HEK293 (cell line): ENCODE results near the gene OTOP3.

Experiments
- CTCF ChIA-PET: fragments of 350-600 bp; formaldehyde crosslinking; extraction: SDS; loops from one replicate; lab custom pipeline; 2021; ENCODE audit warnings: antibody characterized with exemption; lab: Yijun Ruan, JAX
- POLR2A ChIA-PET: fragments of 300-600 bp; formaldehyde crosslinking; extraction: SDS; loops from one replicate; lab custom pipeline; 2020; ENCODE audit warnings: antibody characterized with exemption, inconsistent platforms; lab: Yijun Ruan, JAX
- H3K27ac ChIP-seq: fragments of 200-500 bp; sonication (Bioruptor generic); 2 replicates; pipeline ENCODE4 v1.5.1; 2014; ENCODE audit warnings: low read depth, low read length, control low read depth, inconsistent platforms; ENCODE audit errors: extremely low read depth
- H3K36me3 ChIP-seq, 2 experiments: fragments of 200-500 bp in 1 of 2; sonication (Bioruptor generic) in 1 of 2; 1 replicate in 1 of 2; 2 replicates in 1 of 2; pipeline ENCODE4 v1.5.1; 2014 to 2017; ENCODE audit warnings: inconsistent platforms in 2 of 2, low read length in 2 of 2; ENCODE audit not compliant: control insufficient read depth in 2 of 2, insufficient read depth in 1 of 2
- H3K4me1 ChIP-seq: fragments of 200-500 bp; sonication (Bioruptor generic); 2 replicates; pipeline ENCODE4 v1.5.1; 2014; ENCODE audit warnings: mild to moderate bottlenecking, low read length, inconsistent platforms; ENCODE audit not compliant: control insufficient read depth, insufficient read depth
- H3K4me3 ChIP-seq: 2 replicates; pipeline ENCODE4 v1.5.1; 2011; ENCODE audit warnings: low read depth, mild to moderate bottlenecking, control low read depth, low read length, moderate library complexity
- H3K9me3 ChIP-seq: fragments of 200-500 bp; sonication (Bioruptor generic); 2 replicates; pipeline ENCODE4 v1.5.1; 2014; ENCODE audit warnings: low read depth, low read length, inconsistent platforms; ENCODE audit not compliant: control insufficient read depth, insufficient read depth
- EGR2 ChIP-seq: fragments of 450-650 bp; formaldehyde crosslinking; IDR thresholded peaks from 2 replicates; pipeline ENCODE4 v1.5.1; 2016; ENCODE audit warnings: low read depth, missing biosample characterization, missing genetic modification characterization
- KLF1 ChIP-seq: fragments of 450-650 bp; formaldehyde crosslinking; IDR thresholded peaks from 2 replicates; pipeline ENCODE4 v1.5.1; 2016; ENCODE audit warnings: missing biosample characterization, missing genetic modification characterization
- KLF8 ChIP-seq: fragments of 450-650 bp; formaldehyde crosslinking; IDR thresholded peaks from 2 replicates; pipeline ENCODE4 v1.5.1; 2016; ENCODE audit warnings: missing biosample characterization, missing genetic modification characterization
- KLF9 ChIP-seq: fragments of 450-650 bp; formaldehyde crosslinking; IDR thresholded peaks from 2 replicates; pipeline ENCODE4 v1.5.1; 2016; ENCODE audit warnings: missing biosample characterization, missing genetic modification characterization, low read depth
- MZF1 ChIP-seq: fragments of 450-650 bp; formaldehyde crosslinking; IDR thresholded peaks from 2 replicates; pipeline ENCODE4 v1.5.1; 2017; ENCODE audit warnings: missing biosample characterization, missing genetic modification characterization, borderline replicate concordance
- SCRT1 ChIP-seq: fragments of 450-650 bp; formaldehyde crosslinking; IDR thresholded peaks from 2 replicates; pipeline ENCODE4 v1.5.1; 2016; ENCODE audit warnings: missing biosample characterization, missing genetic modification characterization, borderline replicate concordance
- SCRT2 ChIP-seq: fragments of 450-650 bp; formaldehyde crosslinking; IDR thresholded peaks from 2 replicates; pipeline ENCODE4 v1.5.1; 2016; ENCODE audit warnings: missing biosample characterization, missing genetic modification characterization
- SP3 ChIP-seq: fragments of 450-650 bp; formaldehyde crosslinking; IDR thresholded peaks from 2 replicates; pipeline ENCODE4 v1.5.1; 2016; ENCODE audit warnings: missing biosample characterization, missing genetic modification characterization
- ZNF223 ChIP-seq: fragments of 450-650 bp; formaldehyde crosslinking; IDR thresholded peaks from 2 replicates; pipeline ENCODE4 v1.5.1; 2016; ENCODE audit warnings: missing biosample characterization, missing genetic modification characterization
- ZNF514 ChIP-seq: fragments of 450-650 bp; formaldehyde crosslinking; IDR thresholded peaks from 2 replicates; pipeline ENCODE4 v1.5.1; 2016; ENCODE audit warnings: missing biosample characterization, missing genetic modification characterization
- ZNF571 ChIP-seq: fragments of 450-650 bp; formaldehyde crosslinking; IDR thresholded peaks from 2 replicates; pipeline ENCODE4 v1.5.0; 2017; ENCODE audit warnings: missing biosample characterization, missing genetic modification characterization
- ZNF837 ChIP-seq: fragments of 450-650 bp; formaldehyde crosslinking; IDR thresholded peaks from 2 replicates; pipeline ENCODE4 v1.5.1; 2016; ENCODE audit warnings: missing biosample characterization, missing genetic modification characterization
- TF ChIP-seq, protein P1 (sequence below): fragments of 450-650 bp; formaldehyde crosslinking; conservative IDR thresholded peaks from 2 replicates; pipeline ENCODE4 v1.5.1; 2016; ENCODE audit warnings: low read depth, missing biosample characterization, missing genetic modification characterization
- TF ChIP-seq, protein P2 (sequence below): fragments of 450-650 bp; formaldehyde crosslinking; IDR thresholded peaks from 2 replicates; pipeline ENCODE4 v1.5.1; 2017; ENCODE audit warnings: missing biosample characterization, mild to moderate bottlenecking, missing genetic modification characterization, moderate library complexity

The OTOP3 gene

GRCh38 chr17:74951680-74952421, 16.2 kb downstream of the OTOP3 start:
- Histone ChIP-seq H3K36me3 (peaks cover 0 to 11% of the 10 kb centered on the region in 2 experiments; a peak in 2 of 3 replicates), H3K4me1 (no peaks in the 10 kb centered on the region), H3K9me3 (no peaks in the 10 kb centered on the region), H3K27ac (no peak overlapping the region)
- CTCF ChIA-PET, result interaction anchor here (0.8 to 10.3 kb wide), 3 partner anchors 7 to 90 kb away, joined by 4 to 100 read pairs (median 4); no protein-coding TSS in a partner anchor
- POLR2A ChIA-PET, result interaction anchor here (0.9 kb wide), 1 partner anchor 79 kb away, joined by 3 read pairs; the partner anchor contains the start of gene FDXR
- 0 out of 2 replicates have a peak, but pooled peaks have one; percentile 22 for TF ChIP-seq EGR2 (tag by site-specific recombination)
- 0 out of 2 replicates have a peak, but pooled peaks have one; percentile 29 for TF ChIP-seq SCRT2
- peak; percentile 50; the same call in 1 of the 2 replicates for TF ChIP-seq KLF9
- peak; percentile 62; the same call in 1 of the 2 replicates for TF ChIP-seq KLF8 (tag by site-specific recombination)
- TF ChIP-seq MZF1, result no peak
- TF ChIP-seq, protein P1, sequence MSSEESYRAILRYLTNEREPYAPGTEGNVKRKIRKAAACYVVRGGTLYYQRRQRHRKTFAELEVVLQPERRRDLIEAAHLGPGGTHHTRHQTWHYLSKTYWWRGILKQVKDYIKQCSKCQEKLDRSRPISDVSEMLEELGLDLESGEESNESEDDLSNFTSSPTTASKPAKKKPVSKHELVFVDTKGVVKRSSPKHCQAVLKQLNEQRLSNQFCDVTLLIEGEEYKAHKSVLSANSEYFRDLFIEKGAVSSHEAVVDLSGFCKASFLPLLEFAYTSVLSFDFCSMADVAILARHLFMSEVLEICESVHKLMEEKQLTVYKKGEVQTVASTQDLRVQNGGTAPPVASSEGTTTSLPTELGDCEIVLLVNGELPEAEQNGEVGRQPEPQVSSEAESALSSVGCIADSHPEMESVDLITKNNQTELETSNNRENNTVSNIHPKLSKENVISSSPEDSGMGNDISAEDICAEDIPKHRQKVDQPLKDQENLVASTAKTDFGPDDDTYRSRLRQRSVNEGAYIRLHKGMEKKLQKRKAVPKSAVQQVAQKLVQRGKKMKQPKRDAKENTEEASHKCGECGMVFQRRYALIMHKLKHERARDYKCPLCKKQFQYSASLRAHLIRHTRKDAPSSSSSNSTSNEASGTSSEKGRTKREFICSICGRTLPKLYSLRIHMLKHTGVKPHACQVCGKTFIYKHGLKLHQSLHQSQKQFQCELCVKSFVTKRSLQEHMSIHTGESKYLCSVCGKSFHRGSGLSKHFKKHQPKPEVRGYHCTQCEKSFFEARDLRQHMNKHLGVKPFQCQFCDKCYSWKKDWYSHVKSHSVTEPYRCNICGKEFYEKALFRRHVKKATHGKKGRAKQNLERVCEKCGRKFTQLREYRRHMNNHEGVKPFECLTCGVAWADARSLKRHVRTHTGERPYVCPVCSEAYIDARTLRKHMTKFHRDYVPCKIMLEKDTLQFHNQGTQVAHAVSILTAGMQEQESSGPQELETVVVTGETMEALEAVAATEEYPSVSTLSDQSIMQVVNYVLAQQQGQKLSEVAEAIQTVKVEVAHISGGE (tag by site-specific recombination), result no peak
- TF ChIP-seq, all 188 proteins: peak for 4
- no peak overlapping the region for H3K4me3 ChIP-seq

DNA sequence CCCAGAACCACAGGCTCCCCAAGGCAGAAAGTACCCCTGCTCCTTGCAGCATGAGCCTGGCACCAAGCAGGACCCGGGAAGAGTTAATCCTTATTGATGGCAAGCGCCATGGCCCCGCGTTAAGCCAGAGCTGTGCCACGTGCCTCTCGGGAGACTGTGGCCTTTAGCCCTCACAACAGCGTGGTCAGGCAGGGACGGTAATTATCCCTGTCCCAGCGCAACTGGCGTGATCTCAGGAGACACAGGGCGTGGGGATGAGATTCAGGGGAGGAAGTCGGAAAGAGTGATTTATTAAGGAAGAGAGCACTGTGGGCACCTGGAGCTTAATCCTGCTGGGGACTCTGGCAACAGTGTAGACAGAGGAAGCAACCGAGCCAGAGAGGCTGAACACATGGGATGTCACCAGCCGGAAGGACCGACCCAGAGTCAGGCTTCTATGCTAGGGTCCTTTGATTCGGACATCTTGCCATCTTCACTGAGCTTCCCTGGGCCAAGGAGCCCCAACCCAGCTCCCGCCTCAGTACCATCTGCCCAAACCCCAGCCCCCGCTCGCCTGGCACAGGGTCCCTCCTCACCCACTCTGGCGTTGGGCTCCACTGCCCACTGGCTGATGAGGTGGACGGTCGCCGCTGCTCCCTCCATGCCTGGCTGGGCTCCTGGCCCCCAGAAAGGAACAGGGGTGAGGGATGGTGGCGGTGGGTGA, 16.9 kb downstream of the OTOP3 start:
- no peaks in the 10 kb centered on the region for H3K9me3 ChIP-seq
- H3K4me3 ChIP-seq, result no peak overlapping the region
- peaks cover 0 to 11% of the 10 kb centered on the region in 2 experiments; a peak in 2 of 3 replicates for H3K36me3 ChIP-seq
- ChIA-PET CTCF (interaction anchor here (0.6 to 1.4 kb wide), 4 partner anchors 9 to 1348 kb away, joined by 3 to 5 read pairs (median 4); no protein-coding TSS in a partner anchor), POLR2A (no interaction called here)
- TF ChIP-seq ZNF223 (tag by site-specific recombination), result no peak
- TF ChIP-seq ZNF837, result no peak
- H3K27ac ChIP-seq, result no peak overlapping the region
- no peaks in the 10 kb centered on the region for H3K4me1 ChIP-seq

DNA sequence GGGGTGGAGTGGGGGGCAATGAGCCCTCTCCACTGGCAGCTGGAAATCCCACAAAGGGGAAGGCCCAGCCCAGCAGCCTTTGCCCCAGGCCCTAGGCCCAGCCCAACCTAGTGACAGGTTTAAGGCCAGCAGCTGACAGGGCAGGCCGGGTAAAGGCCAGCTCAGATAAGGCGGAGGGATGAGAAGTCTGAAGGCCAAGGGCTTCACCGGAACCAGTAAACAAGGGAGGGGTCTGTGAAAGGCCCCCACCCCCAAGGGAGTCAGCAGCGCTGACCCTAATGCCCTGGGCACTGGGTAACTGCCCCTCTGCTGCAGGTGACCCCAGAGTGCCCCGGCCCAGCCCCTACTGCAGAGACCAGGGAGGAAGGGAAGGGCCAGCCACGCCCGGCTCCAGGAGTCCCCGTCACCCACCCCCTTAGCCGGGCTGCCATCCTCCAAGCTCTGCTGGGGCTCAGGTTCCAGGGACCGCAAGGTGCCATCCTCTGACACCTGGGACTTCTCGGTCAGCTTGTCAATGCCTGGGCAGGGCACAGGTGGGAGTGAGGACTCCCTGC, 17.5 kb downstream of the OTOP3 start:
- H3K36me3 ChIP-seq, result peaks cover 0 to 11% of the 10 kb centered on the region in 2 experiments; a peak in 2 of 3 replicates
- no peak overlapping the region for H3K27ac ChIP-seq
- no peak overlapping the region for H3K4me3 ChIP-seq
- ChIA-PET POLR2A (no interaction called here), CTCF (interaction anchor here (0.6 to 1.4 kb wide), 4 partner anchors 9 to 1347 kb away, joined by 3 to 5 read pairs (median 4); no protein-coding TSS in a partner anchor)
- no peaks in the 10 kb centered on the region for H3K9me3 ChIP-seq
- TF ChIP-seq ZNF571 (tag by site-specific recombination) (no peak), SCRT1 (tag by site-specific recombination) (no peak), ZNF514 (tag by site-specific recombination) (no peak), SP3 (tag by site-specific recombination) (no peak), KLF1 (tag by site-specific recombination) (peak; percentile 28; the same call in 1 of the 2 replicates)
- TF ChIP-seq, protein P2, sequence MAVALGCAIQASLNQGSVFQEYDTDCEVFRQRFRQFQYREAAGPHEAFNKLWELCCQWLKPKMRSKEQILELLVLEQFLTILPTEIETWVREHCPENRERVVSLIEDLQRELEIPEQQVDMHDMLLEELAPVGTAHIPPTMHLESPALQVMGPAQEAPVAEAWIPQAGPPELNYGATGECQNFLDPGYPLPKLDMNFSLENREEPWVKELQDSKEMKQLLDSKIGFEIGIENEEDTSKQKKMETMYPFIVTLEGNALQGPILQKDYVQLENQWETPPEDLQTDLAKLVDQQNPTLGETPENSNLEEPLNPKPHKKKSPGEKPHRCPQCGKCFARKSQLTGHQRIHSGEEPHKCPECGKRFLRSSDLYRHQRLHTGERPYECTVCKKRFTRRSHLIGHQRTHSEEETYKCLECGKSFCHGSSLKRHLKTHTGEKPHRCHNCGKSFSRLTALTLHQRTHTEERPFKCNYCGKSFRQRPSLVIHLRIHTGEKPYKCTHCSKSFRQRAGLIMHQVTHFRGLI, result peak; percentile 58; the same call in 1 of the 2 replicates
- no peaks in the 10 kb centered on the region for H3K4me1 ChIP-seq
